Smooth muscle cell (in vitro differentiated cells): ENCODE results near the gene CTIF. TPM values are rescaled to one million over a fixed set of nuclear protein-coding genes. Genes with fewer than 3 reads are reported as not detected.
A peak's percentile ranks its signal among the peaks of the same experiment; 100 is the strongest.

ENCODE experiments used
- DNase-seq: peaks from one replicate; lab custom pipeline; 2025; ENCODE audit not compliant: unreplicated experiment; lab: John Stamatoyannopoulos, UW
- H2AFZ ChIP-seq: fragments of 200-600 bp; sonication (generic); 2 replicates; pipeline ENCODE4 v1.6.0; 2016; ENCODE audit warnings: antibody characterized with exemption, low read depth, mild to moderate bottlenecking
- H3F3A ChIP-seq: fragments of 200-600 bp; sonication (generic); 2 replicates; pipeline ENCODE4 v1.6.0; 2017; ENCODE audit warnings: antibody characterized with exemption, low read depth
- H3K27ac ChIP-seq: fragments of 200-600 bp; sonication (generic); 2 replicates; pipeline ENCODE4 v1.5.1; 2016; ENCODE audit warnings: low read depth, mild to moderate bottlenecking
- H3K27me3 ChIP-seq: fragments of 200-600 bp; sonication (generic); 2 replicates; pipeline ENCODE4 v1.6.1; 2016; ENCODE audit warnings: low read depth, mild to moderate bottlenecking
- H3K36me3 ChIP-seq: fragments of 200-600 bp; sonication (generic); 2 replicates; pipeline ENCODE4 v1.5.1; 2016; ENCODE audit warnings: low read depth
- H3K4me1 ChIP-seq: fragments of 200-600 bp; sonication (generic); 2 replicates; pipeline ENCODE4 v1.5.1; 2016; ENCODE audit warnings: low read depth
- H3K4me2 ChIP-seq: fragments of 200-600 bp; sonication (generic); 2 replicates; pipeline ENCODE4 v1.6.0; 2016; ENCODE audit warnings: mild to moderate bottlenecking
- H3K4me3 ChIP-seq: fragments of 200-600 bp; sonication (generic); 2 replicates; pipeline ENCODE4 v1.5.1; 2016; ENCODE audit warnings: mild to moderate bottlenecking
- H3K79me2 ChIP-seq: fragments of 200-600 bp; sonication (generic); 2 replicates; pipeline ENCODE4 v1.6.0; 2016; ENCODE audit warnings: low read depth, mild to moderate bottlenecking
- H3K9ac ChIP-seq: fragments of 200-600 bp; sonication (generic); 2 replicates; pipeline ENCODE4 v1.6.0; 2016; ENCODE audit warnings: low read depth
- H3K9me3 ChIP-seq: fragments of 200-600 bp; sonication (generic); replicated peaks from 2 replicates; pipeline ENCODE4 v1.5.1; 2016; ENCODE audit warnings: low read depth
- H4K20me1 ChIP-seq: fragments of 200-600 bp; sonication (generic); 2 replicates; pipeline ENCODE4 v1.6.0; 2016; ENCODE audit warnings: low read depth
- CTCF ChIP-seq: fragments of 200-600 bp; sonication (generic); IDR thresholded peaks from 2 replicates; pipeline ENCODE4 v1.5.1; 2017; ENCODE audit warnings: borderline replicate concordance, mild to moderate bottlenecking, antibody characterized with exemption; ENCODE audit not compliant: insufficient read depth, poor library complexity, severe bottlenecking
- WGBS: methylation state at CpG from one replicate; pipeline ENCODE4 v1.1.7; 2016; ENCODE audit warnings: low lambda C conversion rate; 5-methylcytosine and 5-hydroxymethylcytosine counted together
- polyA plus RNA-seq: library from polyadenylated mRNA; unstranded; fragments of >200 nt; fragmentation: Nextera tagmentation; extraction: Ambion mirVana; gene quantifications from 2 replicates; pipeline ENCODE4 v1.2.1, GENCODE V29; 2016
- total RNA-seq: library from RNA; depleted of rRNA; stranded (reverse); fragments of >200 nt; gene quantifications from 2 replicates; pipeline ENCODE4 v1.2.3, GENCODE V29; 2014

The CTIF gene
- total and polyA plus RNA-seq, 2 experiments from 2014 or later: 22.2 to 25.3 TPM

DNA sequence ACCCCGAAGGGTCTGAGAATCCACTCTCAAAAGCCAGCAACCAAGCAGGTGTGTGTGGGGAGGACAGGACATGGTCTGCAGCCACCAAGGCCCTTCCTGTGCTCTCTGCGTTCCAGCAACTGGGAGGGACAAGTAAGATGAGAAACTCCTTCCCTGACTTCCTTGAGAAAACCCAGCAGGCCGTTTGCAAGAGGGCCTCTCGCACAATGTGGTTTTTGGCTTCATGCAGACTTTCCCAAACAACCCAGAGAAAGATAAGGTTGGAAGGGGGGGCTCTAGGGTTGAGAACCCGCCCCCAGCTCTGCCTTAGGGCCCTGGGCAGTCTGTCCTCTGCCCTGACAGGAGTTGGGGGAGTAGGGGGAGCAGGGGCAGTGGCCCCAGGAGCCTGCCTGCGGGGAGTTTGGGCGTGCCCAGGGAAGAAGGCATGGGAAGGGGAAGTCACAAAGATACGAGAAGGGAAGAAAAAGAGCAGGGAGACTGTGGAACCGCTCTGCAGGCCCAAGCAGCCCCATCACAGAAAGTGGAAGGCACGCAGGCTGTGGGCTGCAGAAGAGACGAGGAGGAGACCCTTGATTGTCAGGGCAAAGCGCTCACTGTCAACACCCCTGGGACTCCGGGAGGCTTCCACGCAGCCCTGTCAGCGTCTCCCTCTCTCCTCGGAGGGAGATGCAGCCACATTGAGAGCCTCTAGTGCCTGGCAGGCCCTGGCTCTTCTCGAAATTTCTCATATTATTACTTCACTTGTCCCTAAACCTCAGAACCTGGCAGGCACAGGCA lies 312.2 kb downstream of the CTIF start:
- Histone ChIP-seq H2AFZ (no peak overlapping the region), H3K9ac (peak overlapping the region; percentile 83), H3K27ac (peak overlapping the region; percentile 96), H3K27me3 (no peaks in the 10 kb centered on the region), H3K9me3 (no peaks in the 10 kb centered on the region), H3K36me3 (no peaks in the 10 kb centered on the region), H3K79me2 (peaks cover 8% of the 10 kb centered on the region), H3F3A (peaks cover 36% of the 10 kb centered on the region), H3K4me3 (no peak overlapping the region), H3K4me1 (peaks cover 39% of the 10 kb centered on the region), H4K20me1 (no peaks in the 10 kb centered on the region), H3K4me2 (peak overlapping the region; percentile 63)
- 25% methylated on average over 17 of the region's 17 CpGs for WGBS
- peak; percentile 49 for DNase-seq
- TF ChIP-seq CTCF: no peak

DNA sequence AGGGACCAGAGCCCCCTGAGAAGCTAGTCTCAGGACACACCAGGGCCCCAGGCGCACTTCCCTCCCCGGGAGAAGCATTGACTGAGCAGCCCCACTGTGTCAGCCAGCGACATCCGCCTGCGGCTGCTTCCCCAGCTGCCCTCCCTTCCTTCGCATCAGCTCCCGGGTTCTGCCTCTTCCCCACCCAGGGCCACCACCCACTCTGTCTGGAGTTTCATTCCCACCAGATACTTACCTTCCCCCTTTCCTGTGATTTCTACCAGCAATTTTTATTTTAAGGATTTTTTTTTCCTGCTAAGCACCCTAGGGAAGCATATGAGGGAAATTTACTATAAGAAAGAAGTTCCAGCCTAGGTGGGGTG lies 312.7 kb downstream of the CTIF start:
- Histone ChIP-seq H3K4me3 (no peak overlapping the region), H3K9ac (peak overlapping the region; percentile 83), H3K27ac (peak overlapping the region; percentile 96), H3K4me2 (peak overlapping the region; percentile 63), H2AFZ (no peak overlapping the region), H4K20me1 (no peaks in the 10 kb centered on the region), H3K79me2 (peaks cover 8% of the 10 kb centered on the region), H3K36me3 (no peaks in the 10 kb centered on the region), H3K9me3 (no peaks in the 10 kb centered on the region), H3F3A (peaks cover 36% of the 10 kb centered on the region), H3K27me3 (no peaks in the 10 kb centered on the region), H3K4me1 (peaks cover 39% of the 10 kb centered on the region)
- TF ChIP-seq CTCF: no peak
- WGBS: 16% methylated on average over 7 of the region's 7 CpGs
- no peak for DNase-seq

GRCh38 chr18:48852292-48852691 lies 313.5 kb downstream of the CTIF start:
- H3K4me2 ChIP-seq: peak overlapping the region; percentile 63
- H3K79me2 ChIP-seq: peaks cover 7% of the 10 kb centered on the region
- WGBS: 56% methylated on average over 6 of the region's 6 CpGs

More at GRCh38 chr18:48852292-48852691, 313.5 kb downstream of the CTIF start:
- peaks cover 39% of the 10 kb centered on the region for H3K4me1 ChIP-seq
- no peak overlapping the region for H3K4me3 ChIP-seq
- peak overlapping the region; percentile 76 for H3K9ac ChIP-seq
- DNase-seq: no peak
- peaks cover 36% of the 10 kb centered on the region for H3F3A ChIP-seq
- H3K27me3 ChIP-seq: no peaks in the 10 kb centered on the region
- H3K27ac ChIP-seq: peak overlapping the region; percentile 96
- H3K36me3 ChIP-seq: no peaks in the 10 kb centered on the region
- H2AFZ ChIP-seq: no peak overlapping the region
- TF ChIP-seq CTCF: no peak
- H4K20me1 ChIP-seq: no peaks in the 10 kb centered on the region
- no peaks in the 10 kb centered on the region for H3K9me3 ChIP-seq
